Limb (tissue), 2 donors: Measurements from ENCODE around the gene UQCC3.
"Not testable (repeated sequence)": the region's sequence is repeated elsewhere in the genome, so short reads cannot be mapped to it uniquely, and the experiment has no call there.

Source experiments
- DNase-seq, 2 donors: peaks; one replicate each; pipeline ENCODE4 v3.0.0-alpha.2; 2016; ENCODE audit errors: extremely low spot score in 2 of 2

Gene UQCC3

DNA sequence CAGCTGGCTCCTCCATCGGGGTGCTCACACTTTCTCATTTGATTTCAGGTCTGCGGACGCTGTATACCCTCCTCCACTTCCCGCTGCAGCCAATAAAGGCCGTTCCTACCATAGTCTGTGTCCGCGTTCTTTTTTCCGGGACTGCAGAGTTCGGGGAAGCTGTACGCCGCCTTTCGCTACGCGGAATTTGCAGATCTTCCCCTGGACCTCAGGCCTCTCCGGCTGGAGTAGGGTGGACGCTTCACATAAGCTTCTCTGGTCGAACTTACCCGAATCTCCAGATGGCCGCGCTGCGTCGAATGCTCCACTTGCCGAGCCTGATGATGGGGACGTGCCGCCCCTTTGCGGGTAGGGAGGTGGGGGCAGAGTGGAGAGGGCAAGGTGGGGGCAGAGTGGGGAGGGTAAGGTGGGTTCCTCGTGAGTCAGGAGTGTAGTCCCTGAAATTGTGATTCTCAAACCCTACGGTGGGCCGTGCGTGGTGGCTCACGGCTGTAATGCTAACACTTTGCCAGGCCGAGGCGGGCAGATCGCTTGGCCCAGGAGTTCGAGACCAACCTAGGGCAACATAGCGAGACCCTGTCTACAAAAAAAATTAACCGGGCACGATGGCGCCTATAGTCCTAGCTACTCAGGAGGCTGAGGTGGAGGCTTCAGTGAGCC lies 5.7 kb upstream of the UQCC3 start:
- no peak for DNase-seq

DNA sequence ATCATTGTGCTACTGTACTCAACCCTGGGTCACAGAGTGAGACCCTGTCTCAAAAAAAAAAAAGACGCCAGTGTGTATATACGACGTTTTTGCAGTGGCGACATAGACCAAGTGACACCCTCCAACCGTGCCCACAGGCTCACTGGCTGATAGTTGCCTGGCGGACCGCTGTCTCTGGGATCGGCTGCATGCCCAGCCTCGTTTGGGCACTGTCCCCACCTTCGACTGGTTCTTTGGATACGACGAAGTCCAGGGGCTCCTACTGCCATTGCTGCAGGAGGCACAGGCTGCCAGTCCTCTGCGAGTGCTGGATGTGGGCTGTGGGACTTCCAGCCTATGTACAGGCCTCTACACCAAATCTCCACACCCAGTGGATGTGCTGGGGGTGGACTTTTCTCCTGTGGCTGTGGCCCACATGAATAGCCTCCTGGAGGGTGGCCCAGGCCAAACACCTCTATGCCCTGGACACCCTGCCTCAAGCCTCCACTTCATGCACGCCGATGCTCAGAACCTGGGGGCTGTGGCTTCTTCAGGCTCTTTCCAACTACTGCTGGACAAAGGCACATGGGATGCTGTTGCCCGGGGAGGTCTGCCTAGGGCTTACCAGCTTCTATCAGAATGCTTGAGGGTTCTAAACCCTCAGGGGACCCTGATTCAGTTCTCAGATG lies 5.1 kb upstream of the UQCC3 start:
- DNase-seq = no peak

DNA sequence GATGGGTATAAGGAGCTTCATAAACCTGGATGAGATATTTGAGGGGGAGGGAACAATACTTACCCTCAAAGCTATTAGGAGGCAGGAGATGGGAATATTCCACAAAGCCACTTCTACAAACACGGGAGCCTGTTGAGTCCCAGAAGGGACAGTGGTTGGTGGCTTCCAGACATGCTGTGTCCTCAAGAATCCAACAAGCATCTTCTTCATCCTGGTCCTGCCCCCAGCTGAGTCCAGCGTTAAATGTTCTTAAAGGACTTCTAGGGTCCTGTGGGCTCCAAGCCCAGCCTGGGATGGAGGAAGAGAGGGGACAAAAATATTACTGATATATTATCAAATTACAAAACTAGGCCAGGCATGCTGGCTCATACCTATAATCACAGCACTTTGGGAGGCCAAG lies 4.0 kb upstream of the UQCC3 start:
- DNase-seq = no peak

DNA sequence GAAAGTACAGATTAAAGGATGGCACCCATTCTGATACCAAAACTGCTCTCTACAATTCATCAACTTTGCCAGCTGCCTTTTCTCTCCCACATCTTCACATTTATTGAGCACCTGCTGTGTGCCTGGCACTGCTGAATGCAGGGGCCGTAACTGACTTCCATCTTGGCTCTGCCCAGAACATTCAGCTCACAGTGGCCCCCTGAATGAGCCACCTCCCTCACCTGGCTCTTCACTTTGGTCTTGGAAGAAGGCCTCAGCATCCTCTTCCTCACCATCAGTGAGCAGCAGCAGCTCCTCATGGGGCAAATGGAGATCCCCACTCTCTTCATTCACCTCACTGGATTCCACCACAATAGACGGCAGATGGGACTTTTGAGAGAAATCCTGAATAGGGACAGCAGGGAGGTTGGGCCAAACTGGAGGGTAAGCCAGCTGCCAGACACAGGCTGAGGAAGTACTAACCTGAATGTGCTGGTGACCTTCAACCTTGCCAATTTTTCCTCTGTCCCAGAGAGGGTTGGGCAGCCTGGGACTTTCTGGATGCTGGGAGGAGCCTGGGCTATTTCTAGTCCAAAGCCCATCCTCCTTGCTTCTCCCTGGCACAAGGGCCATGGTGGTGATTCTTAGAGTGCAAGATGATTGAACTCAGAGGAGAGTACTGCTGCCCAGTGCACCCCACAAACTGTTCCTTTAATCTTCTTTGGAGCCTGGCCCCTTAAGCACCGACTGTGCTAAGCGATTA lies 1.9 kb upstream of the UQCC3 start:
- no peak for DNase-seq

DNA sequence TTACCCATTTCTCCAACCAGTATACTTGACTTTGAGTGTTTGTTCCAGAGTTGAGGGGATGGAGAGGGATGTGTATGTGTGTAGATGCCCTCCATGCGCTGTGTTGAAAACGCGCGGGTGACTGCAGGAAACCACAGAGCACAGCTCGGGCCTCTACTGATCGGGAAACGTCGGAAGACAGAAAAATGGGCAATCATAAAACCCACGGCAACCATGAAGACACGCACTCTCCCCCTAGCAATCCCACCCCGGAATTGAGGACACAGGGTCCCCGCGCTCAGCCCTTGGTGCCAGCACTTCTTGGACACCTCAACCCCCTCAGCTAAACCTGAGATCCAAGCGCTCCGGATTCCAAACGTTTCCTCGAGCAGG lies 251 bp upstream of the UQCC3 start:
- no peak for DNase-seq

DNA sequence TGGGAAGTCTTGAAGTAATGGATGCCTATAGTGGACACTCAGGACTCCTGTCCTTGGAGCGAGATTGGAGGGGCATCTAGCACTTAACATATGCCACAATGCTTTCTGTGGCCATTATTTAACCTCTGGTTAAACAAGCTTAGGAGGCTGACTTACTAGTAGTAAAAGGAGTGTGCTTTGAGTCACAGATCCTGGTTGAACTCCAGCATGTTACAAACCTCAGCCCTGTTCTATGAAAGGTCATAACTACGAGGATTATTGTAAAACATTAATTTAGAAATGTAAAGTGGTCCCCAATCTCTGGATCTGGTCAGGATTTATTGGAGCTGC lies 1.7 kb downstream of the UQCC3 start:
- no peak for DNase-seq

DNA sequence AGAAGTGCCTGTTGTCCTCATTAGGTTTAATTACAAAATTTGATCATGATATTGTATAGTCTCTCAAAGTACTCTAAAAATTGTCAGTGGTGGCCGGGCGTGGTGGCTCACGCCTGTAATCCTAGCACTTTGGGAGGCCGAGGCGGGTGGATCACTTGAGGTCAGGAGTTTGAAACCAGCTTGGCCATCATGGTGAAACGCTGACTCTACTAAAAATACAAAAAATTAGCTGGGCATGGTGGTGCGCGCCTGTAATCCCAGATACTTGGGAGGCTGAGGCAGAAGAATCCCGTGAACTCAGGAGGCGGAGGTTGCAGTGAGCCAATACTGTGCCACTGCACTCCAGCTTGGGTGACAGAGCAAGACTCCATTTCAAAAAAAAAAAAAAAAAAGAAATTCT lies 3.9 kb downstream of the UQCC3 start:
- not testable (repeated sequence) for DNase-seq

DNA sequence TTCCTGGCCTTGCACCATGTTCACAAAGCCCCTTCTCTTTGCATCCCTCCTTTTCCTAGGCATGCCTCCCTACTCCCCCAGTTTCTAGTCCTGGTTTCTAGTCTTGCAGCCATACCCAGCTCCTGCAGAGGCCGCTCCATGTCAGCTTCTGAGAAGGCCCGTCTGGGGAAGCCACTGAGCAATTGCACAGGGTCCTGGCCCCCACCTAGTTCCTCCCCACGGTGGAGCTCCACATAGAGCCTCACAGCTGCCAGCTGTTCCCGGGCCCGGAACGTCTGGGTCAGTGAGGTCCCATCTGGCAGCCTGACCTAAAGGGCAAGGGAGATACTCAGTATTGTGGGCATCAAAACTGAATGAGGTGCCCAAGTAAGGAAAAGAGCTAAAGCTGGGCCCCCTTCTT lies 5.2 kb downstream of the UQCC3 start:
- DNase-seq = no peak

DNA sequence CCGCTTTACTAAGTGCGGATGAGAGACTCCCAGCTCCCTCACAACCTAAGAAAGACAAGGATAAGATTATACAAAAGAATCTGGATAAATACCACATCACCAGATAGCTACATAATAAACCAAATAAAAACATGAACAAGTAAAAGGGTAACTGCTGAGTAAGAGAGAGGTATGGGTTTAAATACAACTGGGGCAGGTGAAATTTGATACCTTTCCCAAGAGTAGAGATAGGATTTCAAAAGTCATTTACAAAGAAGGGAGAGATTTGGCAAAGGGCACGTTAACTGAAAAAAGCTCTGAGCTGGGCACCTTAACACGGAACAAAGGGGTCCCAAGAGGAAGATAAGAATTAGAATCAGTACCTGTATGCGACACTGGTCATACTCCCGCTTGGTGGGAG lies 5.7 kb downstream of the UQCC3 start:
- DNase-seq = no peak

DNA sequence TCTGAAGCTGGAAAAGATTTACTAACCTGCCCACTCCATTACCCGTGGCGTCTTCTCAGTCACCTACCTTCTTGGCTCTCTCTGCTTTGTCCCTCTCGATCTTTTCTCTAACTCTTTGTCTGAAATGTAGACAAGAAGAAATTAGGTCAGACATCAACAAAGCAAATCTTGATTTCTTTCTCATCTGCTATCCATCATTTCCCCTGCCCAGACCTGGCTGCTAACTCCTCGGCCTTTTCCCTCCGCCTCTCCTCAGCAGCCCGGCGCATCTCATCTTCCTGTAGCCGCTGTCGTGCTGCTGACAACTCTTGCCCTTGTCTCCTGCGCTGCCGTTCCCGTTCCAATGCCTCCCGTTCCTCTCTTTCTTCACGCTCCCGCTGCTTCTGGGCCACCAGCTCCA lies 6.2 kb downstream of the UQCC3 start:
- DNase-seq = no peak

DNA sequence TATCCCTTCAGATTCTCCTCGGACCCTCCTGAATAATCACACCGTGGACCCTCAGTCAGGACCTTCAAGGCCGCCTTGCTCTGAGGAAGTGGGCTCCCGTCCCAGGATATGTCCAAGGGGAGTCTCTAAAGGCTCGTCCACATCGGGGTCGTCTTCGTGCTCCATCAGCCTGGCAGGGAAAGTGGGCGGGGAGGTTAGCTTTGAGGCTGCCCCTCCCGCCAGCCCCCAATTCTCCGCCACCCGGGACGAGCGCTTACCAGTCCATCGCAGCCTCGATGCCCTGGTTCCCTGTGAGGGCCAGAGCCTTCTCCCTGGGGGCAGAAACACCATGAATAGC lies 6.9 kb downstream of the UQCC3 start:
- no peak for DNase-seq

DNA sequence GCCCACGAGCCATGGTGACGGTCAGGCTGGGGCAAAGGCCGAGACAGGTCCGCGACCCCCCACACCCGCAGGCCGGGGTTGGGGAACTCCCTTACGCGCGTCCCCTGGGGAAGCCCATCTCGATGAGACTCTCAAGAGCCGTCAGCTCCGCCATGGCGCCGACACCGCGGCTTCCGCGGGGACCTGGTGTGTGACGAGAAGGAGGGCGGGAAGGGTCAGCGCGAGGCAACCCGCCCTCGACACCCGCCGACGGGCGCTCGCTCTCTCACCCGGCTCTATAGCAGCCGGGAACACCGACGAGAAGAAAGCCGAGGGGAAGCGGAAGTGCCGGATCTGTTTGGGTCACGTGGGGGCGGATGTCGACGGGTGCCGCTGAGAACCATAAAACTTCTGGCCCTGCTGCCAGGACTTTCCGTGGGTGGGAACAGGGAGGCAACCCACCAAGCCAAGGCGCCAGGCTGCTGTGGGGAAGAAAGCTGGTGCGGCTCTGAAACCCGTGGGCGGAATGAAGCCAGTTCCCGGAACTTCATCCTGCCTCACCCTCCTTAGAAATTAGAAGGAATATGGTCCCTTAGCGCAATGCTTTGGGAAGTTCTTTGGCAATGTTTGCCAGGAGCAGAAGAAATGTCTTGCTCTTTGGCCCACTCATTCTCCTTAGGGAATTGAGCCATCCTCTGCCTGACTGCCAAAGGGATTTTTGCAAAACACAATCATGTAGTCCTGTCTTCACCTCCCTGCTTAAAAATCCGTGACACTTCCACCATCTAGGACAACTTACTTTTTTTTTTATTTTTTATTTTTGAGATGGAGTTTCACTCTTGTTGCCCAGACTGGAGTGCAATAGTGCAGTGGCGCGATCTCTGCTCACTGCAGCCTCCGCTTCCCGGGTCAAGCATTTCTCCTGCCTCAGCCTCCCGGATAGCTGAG lies 7.6 kb downstream of the UQCC3 start, which contains the start of gene UBXN1:
TSS of gene UBXN1 (minus strand) at position 304 of the 927 bp plus-strand sequence. CDS start at position 154, 150 bp downstream.
- DNase-seq = peak; percentile 90 to 94

DNA sequence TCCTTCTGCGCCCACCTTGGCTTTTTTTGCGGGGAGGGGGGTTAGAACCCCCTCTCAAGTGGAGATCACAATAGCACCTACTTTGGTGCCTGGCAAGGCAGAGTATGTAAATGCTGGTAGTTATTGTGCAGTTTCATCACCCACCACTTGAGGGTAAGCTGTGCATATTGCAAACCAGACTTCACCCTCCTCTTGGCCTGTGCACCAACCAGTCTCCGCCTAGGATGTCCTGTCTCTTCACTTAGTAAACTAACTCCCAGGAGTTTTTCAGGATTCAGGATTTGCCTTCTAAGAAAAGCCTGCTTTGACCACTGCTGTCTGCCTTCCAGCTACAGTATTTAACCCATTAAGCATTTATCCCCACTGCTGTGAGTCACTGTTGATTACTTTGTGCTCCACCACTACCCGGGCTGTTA lies 9.4 kb downstream of the UQCC3 start:
- DNase-seq = peak in 1 of 2 donors; percentile 43

DNA sequence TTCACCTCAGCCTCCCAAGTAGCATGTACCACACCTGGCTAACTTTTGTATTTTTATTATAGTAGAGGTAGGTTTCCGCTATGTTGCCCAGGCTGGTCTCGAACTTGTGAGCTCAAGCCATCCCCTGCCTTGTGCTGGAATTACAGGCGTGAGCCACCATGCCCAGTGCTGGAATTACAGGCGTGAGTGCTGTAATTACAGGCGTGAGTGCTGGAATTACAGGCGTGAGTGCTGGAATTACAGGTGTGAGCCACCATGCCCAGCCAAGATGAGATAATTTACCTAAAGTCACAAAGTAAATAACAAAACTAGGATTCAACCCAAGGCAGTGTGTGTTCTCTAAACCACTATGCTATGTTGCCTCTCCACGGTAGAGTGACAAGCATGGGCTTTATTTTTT lies 11.0 kb downstream of the UQCC3 start:
- DNase-seq = no peak

DNA sequence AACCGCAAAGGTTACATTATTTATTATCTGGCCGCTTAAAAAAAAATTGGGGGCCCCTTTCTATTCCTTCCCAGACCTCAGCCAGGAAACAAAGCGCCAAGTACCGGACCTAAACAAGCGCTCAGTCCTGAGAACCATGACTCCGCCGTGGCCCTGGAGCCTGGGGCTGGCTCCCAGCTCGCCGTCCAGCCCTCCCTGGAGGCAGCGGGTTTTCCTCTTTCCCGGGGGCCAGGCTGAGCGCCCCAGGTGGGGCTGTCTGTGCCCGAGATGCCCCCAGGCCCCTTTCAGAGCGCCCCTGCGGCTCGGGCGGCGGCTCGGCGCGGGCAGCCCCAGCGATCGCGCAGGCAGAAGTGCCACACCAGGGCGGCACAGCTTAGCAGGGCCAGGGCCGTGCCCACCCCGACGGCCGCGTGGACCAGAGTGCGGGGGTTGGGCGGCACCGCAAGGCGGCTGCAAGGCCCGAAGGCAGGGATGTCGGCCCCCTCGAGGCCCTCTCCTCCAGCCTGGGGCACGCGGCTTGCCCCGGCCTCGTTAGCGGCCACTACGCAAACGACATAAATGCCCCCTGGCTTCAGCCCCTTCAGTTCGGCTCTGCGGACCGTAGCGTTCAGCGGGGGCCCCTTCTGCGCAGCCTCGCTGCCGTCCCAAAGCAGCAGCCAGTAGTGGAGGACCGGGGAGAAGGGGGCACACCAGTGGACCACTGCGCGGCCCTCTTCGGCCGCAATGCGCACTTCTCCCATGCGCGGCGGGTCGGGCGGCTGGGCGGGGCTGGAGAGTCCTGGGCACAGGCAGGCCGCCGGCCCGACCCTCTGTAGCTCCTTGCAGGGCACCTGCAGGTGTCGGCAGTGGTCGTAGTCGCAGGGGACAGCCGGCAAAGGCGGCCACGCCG lies 16.3 kb downstream of the UQCC3 start:
- DNase-seq = peak in 1 of 2 donors; percentile 53

DNA sequence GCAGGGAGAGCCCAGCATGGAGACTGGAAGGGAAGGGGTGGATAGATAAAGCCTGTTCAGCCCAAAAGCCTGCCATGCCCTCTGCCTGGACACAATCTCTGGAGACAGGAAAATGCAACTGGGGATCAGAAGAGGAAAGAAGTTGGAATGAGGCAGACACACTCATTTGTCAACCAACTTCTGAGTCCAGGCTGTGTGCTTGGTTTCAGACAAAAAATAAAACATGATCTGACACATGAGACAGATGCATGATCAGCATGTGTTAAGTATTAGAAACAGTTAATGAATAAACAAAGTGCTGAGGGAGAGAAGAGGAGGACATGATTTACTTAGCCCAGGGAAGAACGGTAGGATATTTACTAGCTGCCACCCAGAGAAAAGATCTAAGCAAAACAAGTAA lies 17.0 kb downstream of the UQCC3 start:
- no peak for DNase-seq

DNA sequence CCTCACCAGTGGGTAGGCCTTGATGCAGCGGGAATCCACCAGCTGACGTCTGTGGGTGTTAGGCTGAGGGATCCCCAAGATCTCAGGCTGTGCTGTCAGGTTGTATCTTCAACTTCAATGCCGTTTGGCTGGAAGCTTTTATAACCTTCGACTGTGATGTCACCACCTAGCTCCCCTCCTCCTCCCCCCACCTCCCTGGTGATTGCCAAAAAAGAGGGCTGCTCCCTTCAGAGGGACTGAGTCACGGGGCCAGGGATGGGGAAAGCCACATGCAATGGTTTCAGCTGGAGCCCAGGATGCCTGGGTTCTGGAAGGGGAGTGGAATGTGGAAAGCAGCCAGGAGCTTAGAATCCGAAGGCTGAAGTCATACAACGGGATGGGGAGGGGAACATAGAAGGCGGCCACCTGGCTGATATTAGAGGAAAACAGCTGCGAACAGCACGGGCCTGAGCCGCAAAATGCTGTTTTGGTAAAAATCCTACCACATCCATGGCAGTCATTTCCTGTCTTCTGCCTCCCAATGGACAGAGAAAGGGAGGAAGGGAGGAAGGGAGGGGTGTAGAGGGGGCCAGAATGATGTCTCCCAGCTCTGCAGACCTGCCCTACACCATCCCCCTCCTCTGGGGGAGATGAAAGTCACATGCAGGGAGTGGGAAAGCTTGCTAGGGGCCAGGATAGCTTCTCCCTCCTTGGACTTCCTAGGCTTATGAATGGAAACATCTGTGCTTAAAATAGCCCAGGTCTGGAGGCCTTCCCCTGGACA lies 18.1 kb downstream of the UQCC3 start, which contains the start of gene LRRN4CL:
TSS of gene LRRN4CL (minus strand) at position 110 of the 763 bp plus-strand sequence. CDS start 1,022 bp downstream, outside the sequence.
- peak; percentile 78 to 89 for DNase-seq

DNA sequence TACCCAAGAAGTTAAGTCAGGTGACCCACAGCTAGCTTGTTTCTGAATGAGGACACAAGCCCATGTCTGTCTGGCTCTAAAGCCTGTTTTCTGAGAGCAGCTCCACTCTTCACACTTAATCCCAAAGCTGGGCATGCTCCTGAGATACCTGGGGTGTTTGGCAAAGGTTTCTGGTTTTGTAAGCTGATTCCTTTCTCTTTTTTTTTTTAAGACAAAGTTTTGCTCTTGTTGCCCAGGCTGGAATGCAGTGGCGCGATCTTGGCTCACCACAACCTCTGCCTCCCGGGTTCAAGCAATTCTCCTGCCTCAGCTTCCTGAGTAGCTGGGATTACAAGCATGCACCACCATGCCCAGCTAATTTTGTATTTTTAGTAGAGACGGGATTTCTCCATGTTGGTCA lies 22.2 kb downstream of the UQCC3 start:
- not testable (repeated sequence) for DNase-seq

DNA sequence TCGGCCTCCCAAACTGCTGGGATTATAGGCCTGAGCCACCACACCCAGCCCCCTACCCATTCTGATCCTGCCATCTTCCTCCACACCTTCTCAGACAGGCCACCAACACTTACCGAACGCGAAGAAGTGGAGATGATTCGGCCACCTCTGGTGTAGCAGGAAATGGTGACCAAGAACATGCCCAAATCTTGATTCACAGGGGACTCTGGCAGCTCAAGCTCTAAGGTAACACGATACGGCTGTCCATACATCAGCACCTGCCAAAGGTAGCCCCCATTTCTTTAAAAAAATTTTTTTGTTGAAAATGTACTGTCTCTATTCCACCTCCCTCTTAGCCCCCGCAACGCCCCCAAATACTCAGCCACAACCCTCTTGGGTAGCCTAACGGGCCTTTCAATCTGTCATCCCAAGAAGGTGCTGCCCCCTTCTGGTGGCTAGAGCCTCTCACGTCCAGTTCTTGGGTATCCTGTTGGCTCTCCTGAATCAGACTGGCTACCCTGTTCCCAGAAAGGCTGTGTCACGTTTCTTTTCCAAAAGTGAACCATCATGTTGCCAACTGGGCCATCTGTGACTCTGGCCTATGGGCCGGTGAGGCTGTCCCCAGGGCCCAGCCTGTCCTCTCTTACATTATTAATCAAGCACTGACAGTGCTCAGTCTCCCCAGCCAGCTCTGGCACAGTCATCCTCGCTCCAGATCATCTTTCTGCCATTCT lies 23.1 kb downstream of the UQCC3 start:
- peak; percentile 69 to 80 for DNase-seq
